HUES6 (cell line): ENCODE data around the gene RAD51B.

Experiments used
- H3K27ac ChIP-seq: 2 replicates; pipeline ENCODE4 v1.7.0; 2013; ENCODE audit warnings: low read depth, mild to moderate bottlenecking, low read length, inconsistent platforms
- H3K27me3 ChIP-seq: 2 replicates; pipeline ENCODE4 v1.6.1; 2013; ENCODE audit warnings: low read length; ENCODE audit not compliant: control insufficient read depth, insufficient read depth
- H3K36me3 ChIP-seq: 2 replicates; pipeline ENCODE4 v1.6.1; 2013; ENCODE audit warnings: low read length; ENCODE audit not compliant: control insufficient read depth, insufficient read depth
- H3K4me1 ChIP-seq: 2 replicates; pipeline ENCODE4 v1.6.1; 2013; ENCODE audit warnings: low read length; ENCODE audit not compliant: control insufficient read depth, insufficient read depth
- H3K4me3 ChIP-seq: 2 replicates; pipeline ENCODE4 v1.5.1; 2013; ENCODE audit warnings: low read depth, low read length
- H3K9ac ChIP-seq: one replicate; pipeline ENCODE4 v1.6.1; 2013; ENCODE audit warnings: mild to moderate bottlenecking, low read length
- H3K9me3 ChIP-seq: 2 replicates; pipeline ENCODE4 v1.6.1; 2013; ENCODE audit warnings: low read depth, low read length; ENCODE audit not compliant: control insufficient read depth, insufficient read depth

RAD51B gene

DNA sequence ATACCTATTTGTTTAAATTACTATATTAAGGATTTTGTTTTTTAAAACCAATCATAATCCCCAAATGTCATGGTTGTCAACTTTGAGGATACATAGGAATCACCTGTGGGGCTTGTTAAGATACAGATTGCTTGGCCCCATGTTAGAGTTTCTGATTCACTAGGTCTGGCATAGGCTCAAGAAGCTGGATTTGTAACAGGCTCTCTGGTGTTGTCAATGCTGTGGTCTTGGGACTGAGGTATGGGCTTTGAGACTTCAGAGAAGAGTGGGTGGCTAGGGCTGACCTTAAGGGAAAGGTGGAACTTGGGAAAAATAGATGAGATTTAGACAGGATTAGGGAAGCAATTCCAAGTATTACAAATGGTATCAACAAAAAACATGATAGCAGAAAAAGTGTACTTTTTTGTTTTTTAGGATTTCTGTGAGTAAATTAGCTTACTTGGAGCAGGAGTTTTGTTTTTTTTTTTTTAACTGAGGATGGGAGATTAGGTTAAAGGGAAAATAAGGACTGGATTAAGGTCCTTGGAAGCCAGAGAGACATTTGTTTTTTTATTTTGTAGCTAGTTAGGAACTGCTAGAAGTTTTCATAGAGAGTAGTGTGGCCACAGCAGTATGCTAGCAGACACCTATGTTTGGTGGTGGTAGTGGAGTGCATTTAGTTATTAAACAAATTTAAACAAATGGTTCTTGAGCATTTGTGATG, 88.6 kb downstream of the RAD51B start:
- Histone ChIP-seq H3K4me1 (no peaks in the 10 kb centered on the region), H3K27me3 (no peaks in the 10 kb centered on the region), H3K27ac (no peak overlapping the region), H3K9ac (no peak overlapping the region), H3K9me3 (no peaks in the 10 kb centered on the region), H3K4me3 (no peak overlapping the region), H3K36me3 (no peaks in the 10 kb centered on the region)

GRCh38 chr14:67911562-67911961, 92.0 kb downstream of the RAD51B start:
- Histone ChIP-seq H3K9me3 (no peaks in the 10 kb centered on the region), H3K9ac (no peak overlapping the region), H3K36me3 (no peaks in the 10 kb centered on the region), H3K27me3 (no peaks in the 10 kb centered on the region), H3K27ac (no peak overlapping the region), H3K4me1 (no peaks in the 10 kb centered on the region), H3K4me3 (no peak overlapping the region)

- H3K9ac ChIP-seq: no peak overlapping the region
- no peaks in the 10 kb centered on the region for H3K9me3 ChIP-seq
- H3K27me3 ChIP-seq: no peaks in the 10 kb centered on the region
- H3K36me3 ChIP-seq: no peaks in the 10 kb centered on the region
- H3K4me3 ChIP-seq: no peak overlapping the region
- H3K4me1 ChIP-seq: peaks cover 9% of the 10 kb centered on the region
- H3K27ac ChIP-seq: no peak overlapping the region
Measured at GRCh38 chr14:67916430-67916829, 96.9 kb downstream of the RAD51B start.

GRCh38 chr14:67917006-67917405, 97.4 kb downstream of the RAD51B start:
- no peaks in the 10 kb centered on the region for H3K9me3 ChIP-seq

DNA sequence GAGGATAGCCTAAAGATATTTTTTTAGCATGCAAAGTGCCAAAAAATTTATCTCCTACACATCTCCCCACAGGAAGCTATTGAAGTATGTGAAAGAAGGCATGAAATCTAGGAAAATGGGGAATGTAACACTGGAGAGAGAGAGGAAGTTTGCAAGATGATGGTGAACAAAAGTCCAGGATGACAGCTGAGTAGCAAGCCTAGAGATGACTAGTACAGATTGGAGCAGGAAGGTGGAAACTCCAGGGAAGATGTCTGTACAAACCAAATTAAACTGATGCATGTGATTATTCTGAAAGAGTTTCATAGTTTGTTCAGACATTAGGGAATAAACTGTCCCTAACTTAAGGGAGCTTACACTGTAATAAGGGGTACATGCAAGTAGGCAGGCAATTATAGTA, 99.3 kb downstream of the RAD51B start:
- H3K9ac ChIP-seq: no peak overlapping the region
- H3K4me3 ChIP-seq: no peak overlapping the region
- H3K36me3 ChIP-seq: no peaks in the 10 kb centered on the region
- H3K4me1 ChIP-seq: peaks cover 9% of the 10 kb centered on the region
- H3K27ac ChIP-seq: no peak overlapping the region
- H3K27me3 ChIP-seq: no peaks in the 10 kb centered on the region
- H3K9me3 ChIP-seq: no peaks in the 10 kb centered on the region

More at GRCh38 chr14:67917006-67917405, 97.4 kb downstream of the RAD51B start:
- peaks cover 9% of the 10 kb centered on the region for H3K4me1 ChIP-seq
- no peak overlapping the region for H3K27ac ChIP-seq
- no peak overlapping the region for H3K4me3 ChIP-seq
- no peaks in the 10 kb centered on the region for H3K36me3 ChIP-seq
- H3K9ac ChIP-seq: no peak overlapping the region
- no peaks in the 10 kb centered on the region for H3K27me3 ChIP-seq

DNA sequence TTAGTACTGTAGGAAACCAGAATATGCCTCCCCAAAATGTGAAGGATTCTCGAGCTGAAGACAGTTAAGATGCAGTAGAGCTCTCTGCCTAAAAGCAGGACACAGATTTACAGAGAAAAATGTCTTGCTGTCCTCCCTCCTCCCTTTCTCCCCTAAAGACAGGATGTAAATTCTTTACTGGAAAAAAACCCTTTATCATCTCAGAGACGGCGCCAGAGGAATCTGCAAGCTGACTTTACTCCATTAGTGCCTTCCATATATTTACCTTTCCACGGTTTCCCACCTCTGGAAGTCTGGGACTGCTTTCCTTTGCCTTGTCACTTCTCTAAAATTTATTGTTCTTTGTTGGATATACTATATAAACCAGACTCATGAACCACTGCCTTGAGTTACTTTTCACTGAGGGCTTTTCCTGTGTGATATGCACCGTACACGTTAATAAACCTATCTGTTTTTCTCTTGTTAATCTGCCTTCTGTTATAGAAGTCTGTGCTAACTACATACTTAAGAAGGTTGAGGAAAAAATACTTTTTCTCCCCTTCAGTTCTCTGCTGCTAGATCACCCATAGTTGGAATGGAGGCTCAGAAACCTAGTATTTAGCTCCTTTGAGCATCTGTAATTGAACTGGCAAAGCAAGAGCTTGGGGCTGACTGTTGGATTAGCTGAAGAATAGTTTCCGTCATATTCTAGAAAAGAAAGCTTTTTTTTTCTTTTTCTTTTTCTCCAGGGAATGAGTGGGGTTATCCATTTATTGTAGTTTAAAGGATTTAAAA, 99.9 kb downstream of the RAD51B start:
- Histone ChIP-seq H3K9ac (no peak overlapping the region), H3K36me3 (no peaks in the 10 kb centered on the region), H3K9me3 (no peaks in the 10 kb centered on the region), H3K4me1 (peaks cover 9% of the 10 kb centered on the region), H3K4me3 (no peak overlapping the region), H3K27ac (no peak overlapping the region), H3K27me3 (no peaks in the 10 kb centered on the region)

- Histone ChIP-seq H3K4me3 (no peak overlapping the region), H3K9ac (no peak overlapping the region), H3K4me1 (no peaks in the 10 kb centered on the region; the same call in 1 of the 2 replicates), H3K9me3 (peaks cover 35% of the 10 kb centered on the region), H3K27ac (no peak overlapping the region), H3K36me3 (no peaks in the 10 kb centered on the region), H3K27me3 (no peaks in the 10 kb centered on the region)
Measured at GRCh38 chr14:67926821-67927220, 107.2 kb downstream of the RAD51B start.

- Histone ChIP-seq H3K4me1 (peaks cover under 1% of the 10 kb centered on the region), H3K27me3 (no peaks in the 10 kb centered on the region), H3K9me3 (peaks cover 35% of the 10 kb centered on the region), H3K4me3 (no peak overlapping the region), H3K27ac (no peak overlapping the region), H3K9ac (no peak overlapping the region), H3K36me3 (no peaks in the 10 kb centered on the region)
Measured at GRCh38 chr14:67927244-67927643, 107.7 kb downstream of the RAD51B start.

DNA sequence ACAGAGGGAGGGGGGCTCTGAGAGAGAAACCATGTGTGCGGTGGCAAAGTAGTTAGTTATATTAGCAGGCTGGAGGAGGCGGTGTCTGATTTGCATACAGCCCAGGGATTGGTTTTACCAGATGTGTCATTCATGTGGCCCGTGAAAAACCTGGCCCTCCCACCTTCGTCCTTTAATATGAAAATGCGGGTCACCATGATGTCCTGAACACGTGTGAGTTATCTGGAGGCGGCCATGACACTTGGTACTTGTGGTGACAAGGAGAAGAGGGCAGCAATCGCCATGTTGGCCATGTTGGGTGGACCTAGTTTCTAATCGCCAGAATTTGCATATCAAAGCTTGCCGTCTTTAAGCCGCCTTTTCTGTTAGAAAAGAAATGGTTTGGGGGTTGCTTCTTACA, 108.8 kb downstream of the RAD51B start:
- Histone ChIP-seq H3K4me3 (0 out of 2 replicates have a peak overlapping the region, but pooled peaks have one; percentile 17), H3K4me1 (peaks cover 12% of the 10 kb centered on the region), H3K36me3 (no peaks in the 10 kb centered on the region), H3K27ac (0 out of 2 replicates have a peak overlapping the region, but pooled peaks have one; percentile 41), H3K9ac (peak overlapping the region; percentile 47), H3K9me3 (peaks cover 35% of the 10 kb centered on the region), H3K27me3 (no peaks in the 10 kb centered on the region)

DNA sequence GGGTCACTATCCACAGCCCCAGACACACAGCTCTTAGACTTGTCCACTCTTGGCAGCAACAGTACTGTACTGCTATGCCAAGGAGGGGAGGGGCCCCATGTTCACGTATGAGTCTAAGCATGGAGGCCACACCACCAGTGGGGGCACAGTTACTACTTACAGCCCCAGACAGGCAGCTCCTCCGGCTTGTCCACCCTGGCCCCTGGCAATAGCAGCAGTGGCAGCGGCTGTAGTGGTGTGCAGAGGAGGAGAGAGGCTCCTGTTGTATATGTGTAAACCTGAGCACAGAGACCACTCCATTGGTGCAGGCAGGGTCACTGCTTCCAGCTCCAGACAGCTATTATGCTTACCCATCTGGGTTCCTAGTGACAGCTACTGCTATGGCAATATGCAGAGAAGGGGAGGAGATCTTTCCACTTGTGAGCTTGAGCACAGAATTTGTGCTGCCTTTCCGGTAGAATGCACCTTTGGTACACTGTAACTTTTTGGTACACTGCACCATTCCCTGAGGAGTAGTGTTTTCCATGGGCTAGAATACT, 113.2 kb downstream of the RAD51B start:
- Histone ChIP-seq H3K4me3 (no peak overlapping the region), H3K27ac (peak overlapping the region; percentile 18; the same call in 1 of the 2 replicates), H3K36me3 (no peaks in the 10 kb centered on the region), H3K27me3 (no peaks in the 10 kb centered on the region), H3K4me1 (peaks cover 42% of the 10 kb centered on the region), H3K9ac (peak overlapping the region; percentile 29), H3K9me3 (peaks cover 16% of the 10 kb centered on the region; the same call in 1 of the 2 replicates)

- Histone ChIP-seq H3K27me3 (no peaks in the 10 kb centered on the region), H3K4me3 (no peak overlapping the region), H3K36me3 (no peaks in the 10 kb centered on the region), H3K27ac (no peak overlapping the region), H3K9me3 (peaks cover 16% of the 10 kb centered on the region; the same call in 1 of the 2 replicates), H3K9ac (peak overlapping the region; percentile 29), H3K4me1 (peaks cover 47% of the 10 kb centered on the region)
Measured at GRCh38 chr14:67933266-67933665, 113.7 kb downstream of the RAD51B start.
